ENCODE data around the gene ASPHD1.

DNA sequence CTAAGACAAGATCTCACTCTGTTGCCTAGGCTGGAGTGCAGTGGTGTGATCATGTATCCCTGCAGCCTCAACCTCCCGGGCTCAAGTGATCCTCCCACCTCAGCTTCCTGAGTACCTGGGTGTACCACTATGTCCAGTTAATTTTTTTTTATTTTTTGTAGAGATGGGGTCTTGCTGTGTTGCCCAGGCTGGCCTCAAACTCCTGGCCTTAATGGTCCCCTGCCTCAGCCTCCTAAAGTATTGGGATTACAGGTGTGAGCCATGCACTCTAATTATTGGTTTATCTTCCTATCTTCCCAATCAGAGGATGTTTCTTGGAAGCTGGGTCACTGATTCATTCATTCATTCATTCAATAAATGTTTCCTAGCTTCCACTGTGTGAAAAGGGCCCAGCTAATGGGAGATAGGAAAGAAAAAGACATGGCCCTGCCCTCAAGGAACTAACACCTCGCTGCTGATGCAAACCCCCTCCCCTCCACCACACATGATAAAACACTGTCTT lies 8.5 kb downstream of the ASPHD1 start:
- TF ChIP-seq POLR2A (IDR thresholded peaks at IDR 0.05) = no peak
- TF ChIP-seq, protein P1, sequence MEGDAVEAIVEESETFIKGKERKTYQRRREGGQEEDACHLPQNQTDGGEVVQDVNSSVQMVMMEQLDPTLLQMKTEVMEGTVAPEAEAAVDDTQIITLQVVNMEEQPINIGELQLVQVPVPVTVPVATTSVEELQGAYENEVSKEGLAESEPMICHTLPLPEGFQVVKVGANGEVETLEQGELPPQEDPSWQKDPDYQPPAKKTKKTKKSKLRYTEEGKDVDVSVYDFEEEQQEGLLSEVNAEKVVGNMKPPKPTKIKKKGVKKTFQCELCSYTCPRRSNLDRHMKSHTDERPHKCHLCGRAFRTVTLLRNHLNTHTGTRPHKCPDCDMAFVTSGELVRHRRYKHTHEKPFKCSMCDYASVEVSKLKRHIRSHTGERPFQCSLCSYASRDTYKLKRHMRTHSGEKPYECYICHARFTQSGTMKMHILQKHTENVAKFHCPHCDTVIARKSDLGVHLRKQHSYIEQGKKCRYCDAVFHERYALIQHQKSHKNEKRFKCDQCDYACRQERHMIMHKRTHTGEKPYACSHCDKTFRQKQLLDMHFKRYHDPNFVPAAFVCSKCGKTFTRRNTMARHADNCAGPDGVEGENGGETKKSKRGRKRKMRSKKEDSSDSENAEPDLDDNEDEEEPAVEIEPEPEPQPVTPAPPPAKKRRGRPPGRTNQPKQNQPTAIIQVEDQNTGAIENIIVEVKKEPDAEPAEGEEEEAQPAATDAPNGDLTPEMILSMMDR (IDR thresholded peaks at IDR 0.05) = no peak
